GM18526 (cell line): ENCODE data around the gene RPS3.

Experiments used
- POLR2A ChIP-seq: IDR thresholded peaks from 3 replicates; pipeline ENCODE4 v1.6.1; 2011; ENCODE audit not compliant: insufficient read length; ENCODE audit errors: extremely low read depth

Gene RPS3

GRCh38 chr11:75374646-75375045 is 24.7 kb upstream of the RPS3 start:
- TF ChIP-seq POLR2A, result no peak

GRCh38 chr11:75375626-75376025 is 23.7 kb upstream of the RPS3 start:
- TF ChIP-seq POLR2A, result no peak

- TF ChIP-seq POLR2A, result no peak
These were observed 23.1 kb upstream of the RPS3 start for GRCh38 chr11:75376175-75376574.

- TF ChIP-seq POLR2A, result no peak
These were observed 19.1 kb upstream of the RPS3 start for GRCh38 chr11:75380245-75380644.

GRCh38 chr11:75380716-75381420 is 18.4 kb upstream of the RPS3 start:
- no peak for TF ChIP-seq POLR2A

- TF ChIP-seq POLR2A, result no peak
These were observed 16.1 kb upstream of the RPS3 start for GRCh38 chr11:75383246-75383645.

- no peak for TF ChIP-seq POLR2A
These were observed 14.8 kb upstream of the RPS3 start for GRCh38 chr11:75384438-75385080.

- TF ChIP-seq POLR2A, result no peak
These were observed 12.2 kb upstream of the RPS3 start for GRCh38 chr11:75386942-75387630.

GRCh38 chr11:75387736-75388294 is 11.5 kb upstream of the RPS3 start:
- TF ChIP-seq POLR2A, result no peak

- TF ChIP-seq POLR2A, result no peak
These were observed 10.7 kb upstream of the RPS3 start for GRCh38 chr11:75388386-75389275.

- no peak for TF ChIP-seq POLR2A
These were observed 10.1 kb upstream of the RPS3 start for GRCh38 chr11:75389276-75389605.

- no peak for TF ChIP-seq POLR2A
These were observed 9.4 kb upstream of the RPS3 start for GRCh38 chr11:75389925-75390324.

- TF ChIP-seq POLR2A, result no peak
These were observed 5.1 kb upstream of the RPS3 start for GRCh38 chr11:75394085-75394840.

GRCh38 chr11:75398906-75399305 is 412 bp upstream of the RPS3 start:
- no peak for TF ChIP-seq POLR2A
